HepG2 (cell line): Measurements from ENCODE around the gene DNAJC4.

Experiments used
- CTCF ChIP-seq: sonication (generic); formaldehyde crosslinking; IDR thresholded peaks from 2 replicates; pipeline ENCODE4 v1.5.0; 2020; ENCODE audit warnings: mild to moderate bottlenecking, missing genetic modification reagents, moderate library complexity
- EP300 ChIP-seq, 3 experiments: sonication (generic) in 1 of 3; formaldehyde crosslinking in 1 of 3; IDR thresholded peaks; 2 replicates each; pipeline versions ENCODE4 v1.5.1 to v1.6.1; 2011 to 2020; ENCODE audit warnings: low read depth in 2 of 3, low read length in 2 of 3, borderline replicate concordance in 1 of 3, improper control_type of control experiment in 1 of 3, mild to moderate bottlenecking in 1 of 3, missing genetic modification reagents in 1 of 3, moderate library complexity in 1 of 3
- FOXJ3 ChIP-seq: sonication (generic); formaldehyde crosslinking; IDR thresholded peaks from 2 replicates; pipeline ENCODE4 v1.4.0; 2020; ENCODE audit warnings: missing genetic modification reagents, mild to moderate bottlenecking, borderline replicate concordance
- MXI1 ChIP-seq: IDR thresholded peaks from 3 replicates; pipeline ENCODE4 v1.6.1; 2012; ENCODE audit warnings: low read depth, low read length, inconsistent platforms, borderline replicate concordance
- SALL1 ChIP-seq: sonication (generic); formaldehyde crosslinking; IDR thresholded peaks from 2 replicates; pipeline ENCODE4 v1.8.0; 2022; ENCODE audit warnings: mild to moderate bottlenecking, missing genetic modification reagents
- ZNF570 ChIP-seq: sonication (generic); formaldehyde crosslinking; IDR thresholded peaks from 2 replicates; pipeline ENCODE4 v1.4.0; 2020; ENCODE audit warnings: mild to moderate bottlenecking, missing genetic modification reagents, borderline replicate concordance

GRCh38 chr11:64251753-64252002 is 21.3 kb downstream of the DNAJC4 start:
- TF ChIP-seq CTCF: no peak
- TF ChIP-seq MXI1: no peak
- TF ChIP-seq EP300 (IDR thresholded peaks at IDR 0.05; ENCODE audit: low read depth in 2 of 2, low read length in 2 of 2): no peak
- TF ChIP-seq EP300 (CRISPR knock-in tag; IDR thresholded peaks at IDR 0.05; ENCODE audit: borderline replicate concordance): no peak
- TF ChIP-seq FOXJ3 (CRISPR knock-in tag): no peak
- TF ChIP-seq ZNF570: no peak
- no peak for TF ChIP-seq SALL1 (CRISPR knock-in tag)
